PC-3 (cell line): Measurements from ENCODE around the gene STIM1.

Experiments used
- CTCF ChIP-seq: fragments of 300-600 bp; sonication (generic); conservative IDR thresholded peaks from 2 replicates; pipeline ENCODE4 v1.5.1; 2017; ENCODE audit warnings: antibody characterized with exemption, low read depth, mild to moderate bottlenecking, low read length
- EZH2phosphoT487 ChIP-seq: fragments of 300-600 bp; sonication (generic); IDR thresholded peaks from 2 replicates; pipeline ENCODE4 v1.6.1; 2018; ENCODE audit warnings: mild to moderate bottlenecking, antibody characterized with exemption, low read length, borderline replicate concordance

GRCh38 chr11:3901249-3902025 lies 46.0 kb downstream of the STIM1 start:
- no peak for TF ChIP-seq CTCF
- no peak for TF ChIP-seq EZH2phosphoT487
